KMS-11 (cell line): Measurements from ENCODE around the gene FAM107A.

ENCODE experiments used
- H2AFZ ChIP-seq: fragments of 200-600 bp; sonication (generic); 2 replicates; pipeline ENCODE4 v1.6.1; 2016; ENCODE audit warnings: antibody characterized with exemption, mixed run types, low read depth
- H3K27ac ChIP-seq: fragments of 200-600 bp; sonication (generic); 2 replicates; pipeline ENCODE4 v1.6.1; 2016; ENCODE audit warnings: mild to moderate bottlenecking, mixed run types
- H3K27me3 ChIP-seq: fragments of 200-600 bp; sonication (generic); 2 replicates; pipeline ENCODE4 v1.6.1; 2017; ENCODE audit warnings: mild to moderate bottlenecking, low read depth, mixed run types, moderate library complexity; ENCODE audit not compliant: insufficient read depth
- H3K36me3 ChIP-seq: fragments of 200-600 bp; sonication (generic); 2 replicates; pipeline ENCODE4 v1.6.1; 2017; ENCODE audit warnings: mild to moderate bottlenecking, mixed run types; ENCODE audit not compliant: insufficient read depth
- H3K4me1 ChIP-seq: fragments of 200-600 bp; sonication (generic); 2 replicates; pipeline ENCODE4 v1.6.1; 2016; ENCODE audit warnings: mild to moderate bottlenecking, low read depth, mixed run types; ENCODE audit not compliant: poor library complexity, severe bottlenecking
- H3K4me2 ChIP-seq: fragments of 200-600 bp; sonication (generic); 2 replicates; pipeline ENCODE4 v1.7.0; 2016; ENCODE audit warnings: mild to moderate bottlenecking, mixed run types
- H3K4me3 ChIP-seq: fragments of 200-600 bp; sonication (generic); IDR thresholded peaks from 2 replicates; pipeline ENCODE4 v1.6.1; 2017; ENCODE audit warnings: low read depth, low read length, mixed read lengths; ENCODE audit not compliant: insufficient read depth
- H3K79me2 ChIP-seq: fragments of 200-600 bp; sonication (generic); 2 replicates; pipeline ENCODE4 v1.6.1; 2016; ENCODE audit warnings: low read depth, mixed run types; ENCODE audit not compliant: insufficient read depth
- H3K9ac ChIP-seq: fragments of 200-600 bp; sonication (generic); 2 replicates; pipeline ENCODE4 v1.6.1; 2016; ENCODE audit warnings: mild to moderate bottlenecking, mixed run types
- H4K20me1 ChIP-seq: fragments of 200-600 bp; sonication (generic); 2 replicates; pipeline ENCODE4 v1.6.1; 2016; ENCODE audit warnings: mild to moderate bottlenecking, mixed run types; ENCODE audit not compliant: insufficient read depth
- TF ChIP-seq, protein P1 (sequence below): fragments of 200-600 bp; sonication (generic); conservative IDR thresholded peaks from 2 replicates; pipeline ENCODE4 v1.6.1; 2017; ENCODE audit warnings: low read depth, mild to moderate bottlenecking, antibody characterized with exemption, low read length, moderate library complexity, mixed read lengths

FAM107A gene

DNA sequence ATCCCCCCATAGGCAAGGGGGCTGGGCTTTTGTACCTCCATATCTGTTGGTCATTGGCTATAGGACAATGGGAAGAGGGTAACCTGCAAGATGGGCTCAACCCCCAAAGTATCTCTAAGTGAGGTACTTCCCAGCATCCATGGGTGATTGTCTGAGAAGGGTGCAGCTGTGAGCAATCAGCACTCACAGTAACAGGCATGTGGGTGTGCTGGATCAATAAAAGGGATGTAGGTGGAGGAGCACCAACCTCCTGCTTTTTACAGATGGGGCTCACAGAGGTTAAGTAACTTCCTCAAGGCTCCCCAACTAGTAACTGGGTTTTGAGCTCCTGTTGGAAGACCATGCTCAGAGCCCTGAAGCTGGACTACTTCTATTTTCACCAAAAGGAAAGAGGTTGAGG lies 26.4 kb upstream of the FAM107A start:
- TF ChIP-seq, protein P1, sequence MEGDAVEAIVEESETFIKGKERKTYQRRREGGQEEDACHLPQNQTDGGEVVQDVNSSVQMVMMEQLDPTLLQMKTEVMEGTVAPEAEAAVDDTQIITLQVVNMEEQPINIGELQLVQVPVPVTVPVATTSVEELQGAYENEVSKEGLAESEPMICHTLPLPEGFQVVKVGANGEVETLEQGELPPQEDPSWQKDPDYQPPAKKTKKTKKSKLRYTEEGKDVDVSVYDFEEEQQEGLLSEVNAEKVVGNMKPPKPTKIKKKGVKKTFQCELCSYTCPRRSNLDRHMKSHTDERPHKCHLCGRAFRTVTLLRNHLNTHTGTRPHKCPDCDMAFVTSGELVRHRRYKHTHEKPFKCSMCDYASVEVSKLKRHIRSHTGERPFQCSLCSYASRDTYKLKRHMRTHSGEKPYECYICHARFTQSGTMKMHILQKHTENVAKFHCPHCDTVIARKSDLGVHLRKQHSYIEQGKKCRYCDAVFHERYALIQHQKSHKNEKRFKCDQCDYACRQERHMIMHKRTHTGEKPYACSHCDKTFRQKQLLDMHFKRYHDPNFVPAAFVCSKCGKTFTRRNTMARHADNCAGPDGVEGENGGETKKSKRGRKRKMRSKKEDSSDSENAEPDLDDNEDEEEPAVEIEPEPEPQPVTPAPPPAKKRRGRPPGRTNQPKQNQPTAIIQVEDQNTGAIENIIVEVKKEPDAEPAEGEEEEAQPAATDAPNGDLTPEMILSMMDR: no peak
- no peaks in the 10 kb centered on the region for H3K27me3 ChIP-seq
- no peak overlapping the region for H3K9ac ChIP-seq
- no peak overlapping the region for H3K4me2 ChIP-seq
- H3K4me1 ChIP-seq: peaks cover 19% of the 10 kb centered on the region
- H3K79me2 ChIP-seq: no peaks in the 10 kb centered on the region
- H4K20me1 ChIP-seq: no peaks in the 10 kb centered on the region
- no peak overlapping the region for H2AFZ ChIP-seq
- no peak overlapping the region for H3K4me3 ChIP-seq
- H3K27ac ChIP-seq: no peak overlapping the region
- no peaks in the 10 kb centered on the region for H3K36me3 ChIP-seq

DNA sequence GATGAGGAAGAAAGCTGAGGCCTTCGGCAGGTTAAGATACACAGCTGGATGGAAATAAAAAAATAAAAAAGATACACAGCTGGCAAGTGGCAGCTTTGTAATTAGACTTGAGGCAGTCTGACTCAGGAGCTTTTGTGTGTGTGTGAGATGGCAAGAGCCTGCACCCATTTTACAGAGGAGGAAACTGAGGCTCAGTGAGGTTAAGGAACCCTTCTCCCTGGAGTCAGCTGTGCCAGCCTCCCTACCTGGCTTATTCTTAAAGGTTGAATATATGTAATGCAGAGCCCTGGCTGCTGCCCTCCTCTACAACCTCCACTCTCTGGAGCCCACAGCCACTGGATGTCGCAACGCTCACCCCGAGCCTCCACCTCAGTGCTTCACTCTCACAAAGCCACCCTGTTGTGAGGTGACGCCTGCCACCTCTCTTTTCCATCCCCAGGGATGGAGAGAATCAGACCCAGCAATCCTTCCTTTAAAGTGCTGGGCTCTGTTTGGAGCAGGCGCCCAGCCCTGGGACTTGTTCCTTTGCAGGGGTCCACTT lies 20.6 kb upstream of the FAM107A start:
- Histone ChIP-seq H2AFZ (no peak overlapping the region), H3K4me3 (no peak overlapping the region), H3K4me2 (no peak overlapping the region), H3K36me3 (no peaks in the 10 kb centered on the region), H3K27ac (no peak overlapping the region), H3K27me3 (no peaks in the 10 kb centered on the region), H3K4me1 (no peaks in the 10 kb centered on the region), H3K79me2 (no peaks in the 10 kb centered on the region), H4K20me1 (no peaks in the 10 kb centered on the region), H3K9ac (no peak overlapping the region)
- TF ChIP-seq, protein P1: no peak

DNA sequence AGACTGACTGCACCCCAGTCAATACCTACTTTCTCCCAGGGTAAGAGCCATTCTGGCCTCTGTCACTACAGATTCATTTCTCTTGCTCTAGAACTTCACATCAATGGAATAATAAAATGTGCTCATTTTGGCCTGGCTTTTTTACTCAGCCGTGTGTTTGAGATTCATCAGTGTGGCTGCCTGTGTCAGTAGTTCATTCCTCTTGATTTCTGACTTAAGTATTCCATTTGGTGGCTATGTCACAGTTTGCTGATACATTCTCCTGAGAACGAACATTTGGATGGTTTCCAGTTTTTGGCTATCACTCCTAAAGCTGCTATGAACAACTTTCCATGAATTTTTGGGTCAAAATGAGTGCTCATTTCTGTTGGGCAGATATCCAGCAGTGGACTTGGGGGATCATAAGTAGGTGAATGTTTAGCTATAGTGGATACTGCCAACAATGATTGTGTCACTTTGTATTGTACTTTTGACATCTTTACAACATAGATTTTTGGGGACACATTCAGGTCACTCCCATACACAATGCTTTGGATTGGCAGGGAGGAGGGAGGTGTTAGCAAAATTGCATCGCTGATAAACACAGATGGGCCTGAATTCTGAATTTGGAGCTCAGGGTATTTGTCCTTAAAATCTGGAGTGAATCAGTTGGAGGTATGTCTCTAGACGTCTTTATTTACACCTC lies 19.8 kb upstream of the FAM107A start:
- TF ChIP-seq, protein P1: no peak
- Histone ChIP-seq H2AFZ (no peak overlapping the region), H3K27me3 (no peaks in the 10 kb centered on the region), H4K20me1 (no peaks in the 10 kb centered on the region), H3K4me1 (no peaks in the 10 kb centered on the region), H3K4me2 (no peak overlapping the region), H3K4me3 (no peak overlapping the region), H3K27ac (no peak overlapping the region), H3K9ac (no peak overlapping the region), H3K79me2 (no peaks in the 10 kb centered on the region), H3K36me3 (no peaks in the 10 kb centered on the region)

DNA sequence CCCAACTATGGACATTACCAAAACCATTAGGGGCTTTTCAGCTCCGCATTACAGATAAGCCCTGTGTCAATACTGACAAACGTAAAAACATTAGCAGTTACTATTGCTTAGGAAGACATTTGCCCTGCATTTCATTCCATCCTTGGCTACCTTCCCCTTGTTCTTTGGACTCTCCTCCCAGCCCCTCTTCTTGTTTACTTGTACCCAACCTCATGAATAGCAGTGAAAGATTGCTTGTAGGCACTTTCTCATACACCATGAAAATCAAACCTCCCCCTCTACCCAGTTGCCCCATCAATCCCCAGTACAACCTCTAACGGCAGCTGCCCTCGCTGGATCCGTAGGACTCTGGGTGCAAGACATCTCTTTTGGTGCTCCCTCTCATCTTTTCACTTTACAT lies 16.9 kb upstream of the FAM107A start:
- H3K27ac ChIP-seq: no peak overlapping the region
- no peak overlapping the region for H3K4me3 ChIP-seq
- TF ChIP-seq, protein P1: no peak
- no peaks in the 10 kb centered on the region for H3K4me1 ChIP-seq
- no peak overlapping the region for H2AFZ ChIP-seq
- H3K36me3 ChIP-seq: no peaks in the 10 kb centered on the region
- H3K79me2 ChIP-seq: no peaks in the 10 kb centered on the region
- H3K27me3 ChIP-seq: no peaks in the 10 kb centered on the region
- no peak overlapping the region for H3K4me2 ChIP-seq
- H3K9ac ChIP-seq: no peak overlapping the region
- H4K20me1 ChIP-seq: no peaks in the 10 kb centered on the region
